ENCODE measurements around the gene MON1B. TPM values are rescaled to one million over a fixed set of nuclear protein-coding genes. Genes with fewer than 3 reads are reported as not detected.
A peak's percentile ranks its signal among the peaks of the same experiment; 100 is the strongest.

Gene MON1B
- total and polyA plus RNA-seq, 2 of the 13 experiments (the other 11 are each of a cell fraction or from before 2014, with no cell fraction given) = 13.4 to 15.6 TPM

DNA sequence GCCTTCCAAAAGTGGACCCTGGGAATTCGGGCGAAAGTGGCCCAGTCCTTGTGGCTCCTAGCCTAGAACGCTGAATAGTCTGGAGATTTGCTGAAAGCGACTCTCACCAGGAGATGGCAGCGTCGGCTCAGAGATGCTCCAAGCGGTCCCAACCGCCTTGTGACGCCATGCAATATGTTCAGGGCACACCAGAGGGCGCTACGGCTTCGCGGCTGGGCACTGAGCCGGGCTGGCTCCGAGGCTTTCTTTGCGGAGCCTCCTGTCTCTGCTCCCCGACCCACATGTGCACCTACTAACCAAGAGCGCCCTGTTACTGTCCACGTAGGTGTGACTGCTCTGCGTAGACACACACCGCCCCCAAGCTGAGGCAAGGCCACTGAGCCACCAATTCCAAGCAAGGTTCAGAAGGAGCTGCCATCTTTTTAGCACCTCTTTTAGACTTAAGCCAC lies 45.1 kb downstream of the MON1B start (continued):
- TF ChIP-seq MYNN (CRISPR knock-in tag; IDR thresholded peaks at IDR 0.05; ENCODE audit: low read depth) (no peak), HNRNPLL (IDR thresholded peaks at IDR 0.05; ENCODE audit: low read depth, low read length, poor library complexity, severe bottlenecking) (peak; percentile 28), ZFP62 (CRISPR knock-in tag; IDR thresholded peaks at IDR 0.05) (no peak), ZNF878 (CRISPR knock-in tag; IDR thresholded peaks at IDR 0.05) (no peak), SKI (IDR thresholded peaks at IDR 0.05; ENCODE audit: partially characterized antibody) (no peak), ZNF101 (CRISPR knock-in tag; IDR thresholded peaks at IDR 0.05; ENCODE audit: borderline replicate concordance, low read depth) (no peak), ZNF337 (CRISPR knock-in tag; IDR thresholded peaks at IDR 0.05; ENCODE audit: borderline replicate concordance, low read depth) (no peak), ZNF589 (CRISPR knock-in tag; conservative IDR thresholded peaks at IDR 0.05) (no peak), JUNB (CRISPR knock-in tag; IDR thresholded peaks at IDR 0.05; ENCODE audit: borderline replicate concordance) (no peak)
- TF ChIP-seq, protein P1, sequence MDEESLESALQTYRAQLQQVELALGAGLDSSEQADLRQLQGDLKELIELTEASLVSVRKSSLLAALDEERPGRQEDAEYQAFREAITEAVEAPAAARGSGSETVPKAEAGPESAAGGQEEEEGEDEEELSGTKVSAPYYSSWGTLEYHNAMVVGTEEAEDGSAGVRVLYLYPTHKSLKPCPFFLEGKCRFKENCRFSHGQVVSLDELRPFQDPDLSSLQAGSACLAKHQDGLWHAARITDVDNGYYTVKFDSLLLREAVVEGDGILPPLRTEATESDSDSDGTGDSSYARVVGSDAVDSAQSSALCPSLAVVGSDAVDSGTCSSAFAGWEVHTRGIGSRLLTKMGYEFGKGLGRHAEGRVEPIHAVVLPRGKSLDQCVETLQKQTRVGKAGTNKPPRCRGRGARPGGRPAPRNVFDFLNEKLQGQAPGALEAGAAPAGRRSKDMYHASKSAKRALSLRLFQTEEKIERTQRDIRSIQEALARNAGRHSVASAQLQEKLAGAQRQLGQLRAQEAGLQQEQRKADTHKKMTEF (CRISPR knock-in tag; IDR thresholded peaks at IDR 0.05) = peak; percentile 54; the same call in 1 of the 2 replicates
- TF ChIP-seq, protein P2, sequence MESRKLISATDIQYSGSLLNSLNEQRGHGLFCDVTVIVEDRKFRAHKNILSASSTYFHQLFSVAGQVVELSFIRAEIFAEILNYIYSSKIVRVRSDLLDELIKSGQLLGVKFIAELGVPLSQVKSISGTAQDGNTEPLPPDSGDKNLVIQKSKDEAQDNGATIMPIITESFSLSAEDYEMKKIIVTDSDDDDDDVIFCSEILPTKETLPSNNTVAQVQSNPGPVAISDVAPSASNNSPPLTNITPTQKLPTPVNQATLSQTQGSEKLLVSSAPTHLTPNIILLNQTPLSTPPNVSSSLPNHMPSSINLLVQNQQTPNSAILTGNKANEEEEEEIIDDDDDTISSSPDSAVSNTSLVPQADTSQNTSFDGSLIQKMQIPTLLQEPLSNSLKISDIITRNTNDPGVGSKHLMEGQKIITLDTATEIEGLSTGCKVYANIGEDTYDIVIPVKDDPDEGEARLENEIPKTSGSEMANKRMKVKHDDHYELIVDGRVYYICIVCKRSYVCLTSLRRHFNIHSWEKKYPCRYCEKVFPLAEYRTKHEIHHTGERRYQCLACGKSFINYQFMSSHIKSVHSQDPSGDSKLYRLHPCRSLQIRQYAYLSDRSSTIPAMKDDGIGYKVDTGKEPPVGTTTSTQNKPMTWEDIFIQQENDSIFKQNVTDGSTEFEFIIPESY (CRISPR knock-in tag; IDR thresholded peaks at IDR 0.05) = no peak
- TF ChIP-seq, protein P3, sequence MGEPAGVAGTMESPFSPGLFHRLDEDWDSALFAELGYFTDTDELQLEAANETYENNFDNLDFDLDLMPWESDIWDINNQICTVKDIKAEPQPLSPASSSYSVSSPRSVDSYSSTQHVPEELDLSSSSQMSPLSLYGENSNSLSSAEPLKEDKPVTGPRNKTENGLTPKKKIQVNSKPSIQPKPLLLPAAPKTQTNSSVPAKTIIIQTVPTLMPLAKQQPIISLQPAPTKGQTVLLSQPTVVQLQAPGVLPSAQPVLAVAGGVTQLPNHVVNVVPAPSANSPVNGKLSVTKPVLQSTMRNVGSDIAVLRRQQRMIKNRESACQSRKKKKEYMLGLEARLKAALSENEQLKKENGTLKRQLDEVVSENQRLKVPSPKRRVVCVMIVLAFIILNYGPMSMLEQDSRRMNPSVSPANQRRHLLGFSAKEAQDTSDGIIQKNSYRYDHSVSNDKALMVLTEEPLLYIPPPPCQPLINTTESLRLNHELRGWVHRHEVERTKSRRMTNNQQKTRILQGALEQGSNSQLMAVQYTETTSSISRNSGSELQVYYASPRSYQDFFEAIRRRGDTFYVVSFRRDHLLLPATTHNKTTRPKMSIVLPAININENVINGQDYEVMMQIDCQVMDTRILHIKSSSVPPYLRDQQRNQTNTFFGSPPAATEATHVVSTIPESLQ (CRISPR knock-in tag; conservative IDR thresholded peaks at IDR 0.05) = no peak
- TF ChIP-seq, protein P4, sequence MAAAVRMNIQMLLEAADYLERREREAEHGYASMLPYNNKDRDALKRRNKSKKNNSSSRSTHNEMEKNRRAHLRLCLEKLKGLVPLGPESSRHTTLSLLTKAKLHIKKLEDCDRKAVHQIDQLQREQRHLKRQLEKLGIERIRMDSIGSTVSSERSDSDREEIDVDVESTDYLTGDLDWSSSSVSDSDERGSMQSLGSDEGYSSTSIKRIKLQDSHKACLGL (CRISPR knock-in tag; IDR thresholded peaks at IDR 0.05) = peak; percentile 50; the same call in 1 of the 2 replicates
- TF ChIP-seq, protein P5, sequence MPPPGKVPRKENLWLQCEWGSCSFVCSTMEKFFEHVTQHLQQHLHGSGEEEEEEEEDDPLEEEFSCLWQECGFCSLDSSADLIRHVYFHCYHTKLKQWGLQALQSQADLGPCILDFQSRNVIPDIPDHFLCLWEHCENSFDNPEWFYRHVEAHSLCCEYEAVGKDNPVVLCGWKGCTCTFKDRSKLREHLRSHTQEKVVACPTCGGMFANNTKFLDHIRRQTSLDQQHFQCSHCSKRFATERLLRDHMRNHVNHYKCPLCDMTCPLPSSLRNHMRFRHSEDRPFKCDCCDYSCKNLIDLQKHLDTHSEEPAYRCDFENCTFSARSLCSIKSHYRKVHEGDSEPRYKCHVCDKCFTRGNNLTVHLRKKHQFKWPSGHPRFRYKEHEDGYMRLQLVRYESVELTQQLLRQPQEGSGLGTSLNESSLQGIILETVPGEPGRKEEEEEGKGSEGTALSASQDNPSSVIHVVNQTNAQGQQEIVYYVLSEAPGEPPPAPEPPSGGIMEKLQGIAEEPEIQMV (CRISPR knock-in tag; IDR thresholded peaks at IDR 0.05; ENCODE audit: low read depth) = 0 out of 2 replicates have a peak, but pooled peaks have one; percentile 70
